DMS 273 (cell line): Measurements from ENCODE around the gene RPS6KC1.
"Not testable (repeated sequence)": the region's sequence is repeated elsewhere in the genome, so short reads cannot be mapped to it uniquely, and the experiment has no call there.

Source experiments
- DNase-seq: peaks from one replicate; lab custom pipeline; 2025; ENCODE audit not compliant: unreplicated experiment; lab: John Stamatoyannopoulos, UW

Gene RPS6KC1

GRCh38 chr1:213148905-213149304 lies 97.9 kb downstream of the RPS6KC1 start:
- no peak for DNase-seq

- DNase-seq = not testable (repeated sequence)
These were observed 99.0 kb downstream of the RPS6KC1 start for GRCh38 chr1:213150090-213150489.

GRCh38 chr1:213154056-213154685 lies 103.1 kb downstream of the RPS6KC1 start:
- DNase-seq = no peak

GRCh38 chr1:213159376-213159775 lies 108.3 kb downstream of the RPS6KC1 start:
- no peak for DNase-seq

GRCh38 chr1:213160442-213160841 lies 109.4 kb downstream of the RPS6KC1 start:
- not testable (repeated sequence) for DNase-seq

GRCh38 chr1:213162338-213162737 lies 111.3 kb downstream of the RPS6KC1 start:
- DNase-seq = no peak

GRCh38 chr1:213162862-213163261 lies 111.8 kb downstream of the RPS6KC1 start:
- DNase-seq = no peak

GRCh38 chr1:213163278-213163711 lies 112.3 kb downstream of the RPS6KC1 start:
- DNase-seq = no peak

GRCh38 chr1:213164561-213164960 lies 113.5 kb downstream of the RPS6KC1 start:
- DNase-seq = no peak

- no peak for DNase-seq
These were observed 115.8 kb downstream of the RPS6KC1 start for GRCh38 chr1:213166852-213167251.

GRCh38 chr1:213171711-213172110 lies 120.7 kb downstream of the RPS6KC1 start:
- DNase-seq = no peak

GRCh38 chr1:213176341-213176740 lies 125.3 kb downstream of the RPS6KC1 start:
- no peak for DNase-seq

GRCh38 chr1:213179784-213180183 lies 128.7 kb downstream of the RPS6KC1 start:
- DNase-seq = no peak

GRCh38 chr1:213180833-213181232 lies 129.8 kb downstream of the RPS6KC1 start:
- DNase-seq = no peak

- DNase-seq = no peak
These were observed 132.1 kb downstream of the RPS6KC1 start for GRCh38 chr1:213183036-213183672.

GRCh38 chr1:213186168-213186567 lies 135.1 kb downstream of the RPS6KC1 start:
- no peak for DNase-seq

GRCh38 chr1:213192026-213192425 lies 141.0 kb downstream of the RPS6KC1 start:
- no peak for DNase-seq

GRCh38 chr1:213194383-213194782 lies 143.3 kb downstream of the RPS6KC1 start:
- no peak for DNase-seq

- DNase-seq = no peak
These were observed 143.8 kb downstream of the RPS6KC1 start for GRCh38 chr1:213194855-213195254.

- not testable (repeated sequence) for DNase-seq
These were observed 145.4 kb downstream of the RPS6KC1 start for GRCh38 chr1:213196328-213197054.

- no peak for DNase-seq
These were observed 149.6 kb downstream of the RPS6KC1 start for GRCh38 chr1:213200630-213201029.
